Hypothalamus (tissue), 51 donors: ENCODE data around the gene SORT1.

Experiments used
- DNase-seq, 51 donors: peaks; one replicate each; lab custom pipeline; 2025; lab: John Stamatoyannopoulos, UW

The SORT1 gene

DNA sequence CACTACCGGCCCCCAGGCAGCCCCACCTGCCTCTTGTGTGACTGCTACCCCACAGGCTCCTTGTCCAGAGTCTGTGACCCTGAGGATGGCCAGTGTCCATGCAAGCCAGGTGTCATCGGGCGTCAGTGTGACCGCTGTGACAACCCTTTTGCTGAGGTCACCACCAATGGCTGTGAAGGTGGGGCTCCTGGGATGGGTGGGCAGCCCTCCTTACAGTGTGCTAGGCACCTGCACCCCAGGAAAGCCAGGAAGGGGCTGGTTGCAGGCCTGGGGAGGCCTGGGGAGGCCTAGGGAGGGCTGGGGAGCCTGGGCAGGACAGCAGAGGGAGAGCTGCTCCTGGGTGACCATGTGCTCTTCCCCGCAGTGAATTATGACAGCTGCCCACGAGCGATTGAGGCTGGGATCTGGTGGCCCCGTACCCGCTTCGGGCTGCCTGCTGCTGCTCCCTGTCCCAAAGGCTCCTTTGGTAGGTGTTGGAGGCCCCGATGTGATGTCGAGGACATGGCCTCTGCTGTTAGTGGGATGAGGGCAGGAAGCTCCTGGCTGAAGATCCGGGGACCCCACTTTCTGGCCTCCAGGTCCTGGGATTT, 131.9 kb downstream of the SORT1 start:
- no peak for DNase-seq

DNA sequence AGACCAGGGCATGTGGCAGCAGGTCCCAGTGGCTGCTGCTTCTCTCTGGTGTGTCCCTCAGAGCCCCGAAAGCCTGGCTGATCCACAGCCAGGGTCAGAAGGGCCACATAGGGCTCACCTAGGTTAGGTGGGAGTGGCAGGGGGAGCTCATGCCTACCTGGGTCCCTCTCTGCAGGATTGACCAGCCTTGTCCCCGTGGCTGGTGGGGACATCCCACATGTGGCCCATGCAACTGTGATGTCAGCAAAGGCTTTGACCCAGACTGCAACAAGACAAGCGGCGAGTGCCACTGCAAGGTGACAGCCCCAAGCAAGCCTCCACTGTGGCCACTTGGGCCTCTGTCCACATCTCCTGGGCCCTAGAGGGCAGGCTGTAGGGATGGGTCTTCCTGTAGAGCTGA, 132.7 kb downstream of the SORT1 start:
- DNase-seq: no peak

- DNase-seq: no peak
Measured at GRCh38 chr1:109264379-109264755, 133.4 kb downstream of the SORT1 start.

GRCh38 chr1:109263597-109264378, 133.9 kb downstream of the SORT1 start:
- peak in 48 of 51 donors; percentile 30 to 94 (median 72) for DNase-seq

DNA sequence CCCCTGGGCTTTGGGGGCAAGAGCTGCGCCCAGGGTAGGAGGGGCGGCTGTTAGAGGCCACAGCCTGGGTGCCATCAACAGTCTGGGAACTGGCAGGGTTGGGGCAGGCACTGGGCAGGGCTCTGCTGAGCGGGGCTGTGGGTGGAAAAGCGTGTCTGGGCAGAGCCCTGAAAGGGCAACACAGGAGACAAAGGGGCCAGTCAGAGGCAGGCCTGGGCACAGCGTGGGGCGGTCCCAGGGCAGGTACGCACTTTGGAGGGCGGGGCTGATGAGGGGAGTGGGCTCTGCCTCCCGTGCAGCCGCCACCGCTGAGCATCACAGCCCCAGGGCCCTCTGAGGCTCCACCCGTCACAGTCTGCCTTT, 134.5 kb downstream of the SORT1 start:
- DNase-seq: peak in 3 of 51 donors; percentile 53 to 62 (median 53)

DNA sequence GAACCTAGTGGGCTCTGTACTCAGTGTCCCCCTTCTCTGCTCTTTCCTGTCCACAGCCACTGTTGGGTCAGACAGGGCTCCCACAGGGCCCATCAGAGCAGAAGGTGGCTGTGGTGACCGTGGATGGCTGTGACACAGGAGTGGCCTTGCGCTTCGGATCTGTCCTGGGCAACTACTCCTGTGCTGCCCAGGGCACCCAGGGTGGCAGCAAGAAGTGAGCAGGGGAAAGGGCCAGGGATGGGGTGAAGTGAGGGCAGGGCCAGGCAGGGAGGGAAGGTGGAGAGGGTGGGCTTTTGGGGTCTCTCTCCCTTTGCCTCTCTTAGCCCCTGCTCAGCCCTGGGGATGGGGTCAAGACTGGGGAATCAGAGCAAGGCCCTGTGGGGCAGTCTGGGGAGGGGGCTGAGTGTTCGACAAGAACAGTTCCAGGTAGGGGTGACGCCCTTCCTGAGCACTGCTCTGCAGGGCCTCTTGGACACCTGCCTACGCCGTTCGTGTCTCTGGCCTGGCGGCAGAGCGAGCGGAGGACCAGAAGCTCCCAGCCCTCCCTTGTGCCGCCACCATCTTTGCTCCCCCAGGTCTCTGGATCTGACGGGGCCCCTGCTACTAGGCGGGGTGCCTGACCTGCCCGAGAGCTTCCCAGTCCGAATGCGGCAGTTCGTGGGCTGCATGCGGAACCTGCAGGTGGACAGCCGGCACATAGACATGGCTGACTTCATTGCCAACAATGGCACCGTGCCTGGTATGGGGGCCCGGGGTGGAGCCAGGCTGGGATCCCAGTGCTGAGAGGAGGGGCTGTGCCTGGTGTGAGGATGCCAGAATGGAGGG, 135.3 kb downstream of the SORT1 start:
- DNase-seq: peak in 1 of 51 donors; percentile 32

GRCh38 chr1:109261578-109261977, 136.1 kb downstream of the SORT1 start:
- DNase-seq: no peak

- no peak for DNase-seq
Measured at GRCh38 chr1:109261006-109261405, 136.7 kb downstream of the SORT1 start.

GRCh38 chr1:109259674-109260557, 137.8 kb downstream of the SORT1 start:
- peak in 5 of 51 donors; percentile 28 to 44 (median 29) for DNase-seq
